Right atrium auricular region (tissue), 2 donors: ENCODE data around the gene SPARCL1. TPM values are rescaled to one million over a fixed set of nuclear protein-coding genes. Genes with fewer than 3 reads are reported as not detected.

Experiments
- DNase-seq: peaks from one replicate; pipeline ENCODE4 v3.0.0-alpha.2; 2019; ENCODE audit warnings: low spot score
- H3K27ac ChIP-seq, 2 donors: fragments of 200-600 bp; sonication (generic); 1 replicate in 1 of 2; 2 replicates in 1 of 2; pipeline ENCODE4 v1.5.1; 2016 to 2019
- H3K27me3 ChIP-seq, 2 donors: fragments of 200-600 bp; sonication (generic); one replicate each; pipeline versions ENCODE4 v1.5.1 to v1.6.0; 2017 to 2019
- H3K36me3 ChIP-seq: fragments of 200-600 bp; sonication (generic); one replicate; pipeline ENCODE4 v1.5.1; 2016
- H3K4me1 ChIP-seq, 2 donors: fragments of 200-600 bp; sonication (generic); one replicate each; pipeline versions ENCODE4 v1.5.1 to v1.6.0; 2017 to 2019
- H3K4me3 ChIP-seq, 2 donors: fragments of 200-600 bp; sonication (generic); 1 replicate in 1 of 2; 2 replicates in 1 of 2; pipeline ENCODE4 v1.5.1; 2017 to 2019; ENCODE audit warnings: mild to moderate bottlenecking in 1 of 2, moderate library complexity in 1 of 2
- H3K9me3 ChIP-seq, 2 donors: fragments of 200-600 bp; sonication (generic); one replicate each; pipeline ENCODE4 v1.5.1; 2019
- CTCF ChIP-seq, 2 donors: fragments of 200-600 bp; sonication (generic); IDR thresholded peaks; one replicate each; pipeline ENCODE4 v1.5.1; 2019; ENCODE audit warnings: antibody characterized with exemption in 2 of 2
- total RNA-seq, 2 donors: library from RNA; depleted of rRNA; stranded (reverse); fragments of >200 nt; gene quantifications; one replicate each; pipeline ENCODE4 v1.1.0, GENCODE V29; 2016

SPARCL1 gene
- total RNA-seq, 2 donors from 2014 or later, result 501 to 627 TPM

- TF ChIP-seq CTCF (IDR thresholded peaks at IDR 0.05), result no peak
- DNase-seq, result no peak
- peaks cover 0 to 60% of the 10 kb centered on the region in 2 donors for H3K4me1 ChIP-seq
Measured at GRCh38 chr4:87527431-87528220, 1.6 kb downstream of the SPARCL1 start.

GRCh38 chr4:87525636-87526295, 3.4 kb downstream of the SPARCL1 start:
- Histone ChIP-seq H3K36me3 (peaks cover 20% of the 10 kb centered on the region), H3K4me3 (peak overlapping the region; percentile 35 to 52), H3K9me3 (peaks cover 0 to 4% of the 10 kb centered on the region in 2 donors), H3K27ac (peak overlapping the region; percentile 82 to 87), H3K27me3 (no peaks in the 10 kb centered on the region), H3K4me1 (peaks cover 0 to 64% of the 10 kb centered on the region in 2 donors)
- no peak for DNase-seq
- TF ChIP-seq CTCF (IDR thresholded peaks at IDR 0.05), result no peak

More at GRCh38 chr4:87527431-87528220, 1.6 kb downstream of the SPARCL1 start:
- H3K36me3 ChIP-seq, result peaks cover 20% of the 10 kb centered on the region
- H3K27ac ChIP-seq, result peak overlapping the region; percentile 82 to 87
- no peaks in the 10 kb centered on the region for H3K27me3 ChIP-seq
- H3K4me3 ChIP-seq, result peak overlapping the region; percentile 35 to 52
- H3K9me3 ChIP-seq, result peaks cover 0 to 9% of the 10 kb centered on the region in 2 donors

GRCh38 chr4:87524456-87524855, 4.7 kb downstream of the SPARCL1 start:
- Histone ChIP-seq H3K4me1 (peaks cover 0 to 62% of the 10 kb centered on the region in 2 donors), H3K27ac (peak overlapping the region; percentile 82 to 87)
- no peak for DNase-seq

GRCh38 chr4:87523307-87523706, 5.9 kb downstream of the SPARCL1 start:
- TF ChIP-seq CTCF (IDR thresholded peaks at IDR 0.05), result no peak
- H3K4me1 ChIP-seq, result peaks cover 0 to 56% of the 10 kb centered on the region in 2 donors
- H3K27me3 ChIP-seq, result no peaks in the 10 kb centered on the region
- DNase-seq, result no peak
- H3K36me3 ChIP-seq, result peaks cover 21% of the 10 kb centered on the region
- H3K4me3 ChIP-seq, result peak overlapping the region in 1 of 2 donors; percentile 52
- peak overlapping the region; percentile 82 to 87 for H3K27ac ChIP-seq
- H3K9me3 ChIP-seq, result peaks cover 0 to 4% of the 10 kb centered on the region in 2 donors

More at GRCh38 chr4:87524456-87524855, 4.7 kb downstream of the SPARCL1 start:
- H3K9me3 ChIP-seq, result peaks cover 0 to 4% of the 10 kb centered on the region in 2 donors
- H3K36me3 ChIP-seq, result peaks cover 20% of the 10 kb centered on the region
- peak overlapping the region in 1 of 2 donors; percentile 52 for H3K4me3 ChIP-seq
- no peaks in the 10 kb centered on the region for H3K27me3 ChIP-seq
- TF ChIP-seq CTCF (IDR thresholded peaks at IDR 0.05), result no peak

- H3K36me3 ChIP-seq, result peaks cover 28% of the 10 kb centered on the region
- H3K4me1 ChIP-seq, result peaks cover 0 to 70% of the 10 kb centered on the region in 2 donors
- H3K9me3 ChIP-seq, result peaks cover 0 to 4% of the 10 kb centered on the region in 2 donors
- TF ChIP-seq CTCF (IDR thresholded peaks at IDR 0.05), result no peak
- DNase-seq, result no peak
- peak overlapping the region in 1 of 2 donors; percentile 14 for H3K4me3 ChIP-seq
- peak overlapping the region; percentile 82 to 87 for H3K27ac ChIP-seq
- H3K27me3 ChIP-seq, result no peaks in the 10 kb centered on the region
Measured at GRCh38 chr4:87521757-87522374, 7.3 kb downstream of the SPARCL1 start.
